DOHH2 (cell line): Measurements from ENCODE around the gene TMTC1.

ENCODE experiments used
- H3F3A ChIP-seq: fragments of 200-600 bp; sonication (generic), shearing (Covaris generic); 2 replicates; pipeline ENCODE4 v1.6.0; 2016; ENCODE audit warnings: antibody characterized with exemption, mild to moderate bottlenecking; ENCODE audit not compliant: control insufficient read depth, insufficient read depth
- H3K27ac ChIP-seq: fragments of 200-600 bp; sonication (generic); 2 replicates; pipeline ENCODE4 v1.5.1; 2014; ENCODE audit warnings: low read depth, mild to moderate bottlenecking, low read length, moderate library complexity
- H3K27me3 ChIP-seq: fragments of 200-600 bp; sonication (generic); 2 replicates; pipeline ENCODE4 v1.6.1; 2014; ENCODE audit warnings: mild to moderate bottlenecking, low read length, mixed read lengths; ENCODE audit not compliant: control insufficient read depth
- H3K36me3 ChIP-seq: fragments of 200-600 bp; sonication (generic); 2 replicates; pipeline ENCODE4 v1.6.1; 2014; ENCODE audit warnings: mild to moderate bottlenecking, low read length, moderate library complexity, mixed read lengths; ENCODE audit not compliant: control insufficient read depth
- H3K4me1 ChIP-seq: fragments of 200-600 bp; sonication (generic); 2 replicates; pipeline ENCODE4 v1.6.1; 2014; ENCODE audit warnings: mild to moderate bottlenecking, low read length, mixed read lengths; ENCODE audit not compliant: control insufficient read depth
- H3K4me2 ChIP-seq: fragments of 200-600 bp; sonication (generic); 2 replicates; pipeline ENCODE4 v1.6.0; 2014; ENCODE audit warnings: mild to moderate bottlenecking, low read length, moderate library complexity
- H3K4me3 ChIP-seq: fragments of 200-600 bp; sonication (generic); 2 replicates; pipeline ENCODE4 v1.5.1; 2014; ENCODE audit warnings: mild to moderate bottlenecking, low read length, mixed read lengths
- H3K79me2 ChIP-seq: fragments of 200-600 bp; sonication (generic); 2 replicates; pipeline ENCODE4 v1.6.1; 2014; ENCODE audit warnings: mild to moderate bottlenecking, low read length, mixed read lengths; ENCODE audit not compliant: control insufficient read depth
- H3K9me2 ChIP-seq: fragments of 200-600 bp; sonication (generic); replicated peaks from 2 replicates; pipeline ENCODE4 v1.6.1; 2014; ENCODE audit warnings: mild to moderate bottlenecking, low read length, mixed read lengths; ENCODE audit not compliant: control insufficient read depth
- H3K9me3 ChIP-seq: fragments of 200-600 bp; sonication (generic); 2 replicates; pipeline ENCODE4 v1.6.1; 2014; ENCODE audit warnings: antibody characterized with exemption, low read length, mixed read lengths; ENCODE audit not compliant: control insufficient read depth, insufficient read depth
- H4K20me1 ChIP-seq: fragments of 200-600 bp; sonication (generic); 2 replicates; pipeline ENCODE4 v1.6.0; 2014; ENCODE audit warnings: low read depth, mild to moderate bottlenecking, antibody characterized with exemption, low read length, moderate library complexity; ENCODE audit not compliant: control insufficient read depth, insufficient read depth
- EZH2phosphoT487 ChIP-seq: fragments of 200-600 bp; sonication (generic); IDR thresholded peaks from 2 replicates; pipeline ENCODE4 v1.6.1; 2017; ENCODE audit warnings: borderline replicate concordance, mild to moderate bottlenecking, antibody characterized with exemption, low read length, moderate library complexity, mixed read lengths
- TF ChIP-seq, protein P1 (sequence below): fragments of 200-600 bp; sonication (generic); IDR thresholded peaks from one replicate; pipeline ENCODE4 v1.5.1; 2014; ENCODE audit warnings: antibody characterized with exemption, mild to moderate bottlenecking, low read depth, low read length; ENCODE audit not compliant: poor library complexity, severe bottlenecking

Gene TMTC1

DNA sequence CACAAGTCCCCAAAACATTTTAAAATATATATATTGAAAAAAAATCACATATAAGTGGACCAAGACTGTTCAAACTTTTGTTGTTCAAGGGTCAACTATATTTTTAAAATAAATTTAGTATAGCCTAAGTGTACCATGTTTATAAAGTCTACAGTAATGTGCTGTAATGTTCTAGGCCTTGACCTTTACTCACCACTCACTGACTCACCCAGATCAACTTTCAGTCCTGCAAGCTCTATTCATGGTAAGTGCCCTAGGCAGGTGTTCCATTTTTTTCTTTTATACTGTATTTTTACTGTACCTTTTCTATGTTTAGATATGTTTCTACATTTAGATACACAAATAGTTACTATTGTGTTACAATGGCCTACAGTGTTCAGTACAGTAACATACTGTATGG is 23.4 kb upstream of the TMTC1 start:
- no peaks in the 10 kb centered on the region for H3K9me3 ChIP-seq
- H3F3A ChIP-seq = no peaks in the 10 kb centered on the region
- no peaks in the 10 kb centered on the region for H3K9me2 ChIP-seq
- no peaks in the 10 kb centered on the region for H3K36me3 ChIP-seq
- no peak overlapping the region for H3K4me3 ChIP-seq
- H4K20me1 ChIP-seq = no peaks in the 10 kb centered on the region
- H3K79me2 ChIP-seq = no peaks in the 10 kb centered on the region
- TF ChIP-seq, protein P1, sequence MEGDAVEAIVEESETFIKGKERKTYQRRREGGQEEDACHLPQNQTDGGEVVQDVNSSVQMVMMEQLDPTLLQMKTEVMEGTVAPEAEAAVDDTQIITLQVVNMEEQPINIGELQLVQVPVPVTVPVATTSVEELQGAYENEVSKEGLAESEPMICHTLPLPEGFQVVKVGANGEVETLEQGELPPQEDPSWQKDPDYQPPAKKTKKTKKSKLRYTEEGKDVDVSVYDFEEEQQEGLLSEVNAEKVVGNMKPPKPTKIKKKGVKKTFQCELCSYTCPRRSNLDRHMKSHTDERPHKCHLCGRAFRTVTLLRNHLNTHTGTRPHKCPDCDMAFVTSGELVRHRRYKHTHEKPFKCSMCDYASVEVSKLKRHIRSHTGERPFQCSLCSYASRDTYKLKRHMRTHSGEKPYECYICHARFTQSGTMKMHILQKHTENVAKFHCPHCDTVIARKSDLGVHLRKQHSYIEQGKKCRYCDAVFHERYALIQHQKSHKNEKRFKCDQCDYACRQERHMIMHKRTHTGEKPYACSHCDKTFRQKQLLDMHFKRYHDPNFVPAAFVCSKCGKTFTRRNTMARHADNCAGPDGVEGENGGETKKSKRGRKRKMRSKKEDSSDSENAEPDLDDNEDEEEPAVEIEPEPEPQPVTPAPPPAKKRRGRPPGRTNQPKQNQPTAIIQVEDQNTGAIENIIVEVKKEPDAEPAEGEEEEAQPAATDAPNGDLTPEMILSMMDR = no peak
- TF ChIP-seq EZH2phosphoT487 = no peak
- H3K27ac ChIP-seq = no peak overlapping the region
- no peaks in the 10 kb centered on the region for H3K27me3 ChIP-seq
- no peaks in the 10 kb centered on the region for H3K4me1 ChIP-seq
- no peak overlapping the region for H3K4me2 ChIP-seq

DNA sequence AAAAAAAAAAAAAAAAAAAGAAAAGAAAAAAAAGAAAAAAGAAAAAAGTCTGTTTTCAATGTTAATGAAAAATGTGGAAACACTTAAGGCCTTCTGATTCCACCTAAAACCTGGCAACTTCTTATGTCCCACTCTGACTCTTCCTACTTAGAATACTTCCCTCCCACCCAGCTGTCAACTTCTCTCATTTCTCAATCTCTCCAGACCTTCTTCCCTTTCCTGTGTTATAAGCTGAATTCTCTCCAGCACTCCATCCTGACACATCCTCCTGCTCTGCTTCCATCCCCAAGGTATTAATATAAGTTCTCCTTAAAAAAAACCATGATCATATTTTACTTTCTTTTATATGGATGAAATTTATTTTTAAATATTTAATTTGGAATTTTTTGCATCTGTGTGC is 20.3 kb upstream of the TMTC1 start:
- Histone ChIP-seq H3K9me2 (no peaks in the 10 kb centered on the region), H3K27ac (no peak overlapping the region), H3F3A (no peaks in the 10 kb centered on the region), H3K79me2 (no peaks in the 10 kb centered on the region), H3K4me3 (no peak overlapping the region), H3K4me2 (no peak overlapping the region), H3K9me3 (no peaks in the 10 kb centered on the region), H3K27me3 (no peaks in the 10 kb centered on the region), H3K4me1 (no peaks in the 10 kb centered on the region), H3K36me3 (no peaks in the 10 kb centered on the region), H4K20me1 (no peaks in the 10 kb centered on the region)
- no peak for TF ChIP-seq EZH2phosphoT487
- TF ChIP-seq, protein P1 = no peak

- Histone ChIP-seq H3K79me2 (no peaks in the 10 kb centered on the region), H3K9me3 (no peaks in the 10 kb centered on the region), H3K27me3 (no peaks in the 10 kb centered on the region), H3K4me3 (no peak overlapping the region), H3K4me1 (no peaks in the 10 kb centered on the region), H3K4me2 (no peak overlapping the region), H3K27ac (no peak overlapping the region), H3K9me2 (no peaks in the 10 kb centered on the region), H3K36me3 (no peaks in the 10 kb centered on the region), H4K20me1 (no peaks in the 10 kb centered on the region), H3F3A (no peaks in the 10 kb centered on the region)
- TF ChIP-seq, protein P1 = no peak
- TF ChIP-seq EZH2phosphoT487 = no peak
Measured at GRCh38 chr12:29799591-29799990, 15.8 kb upstream of the TMTC1 start.
